Measurements from ENCODE around the gene COL13A1.

The COL13A1 gene

GRCh38 chr10:69951658-69952057 is 150.0 kb downstream of the COL13A1 start:
- H3K27me3 ChIP-seq (ENCODE audit: control insufficient read depth, insufficient read depth, low read length) = peaks cover 11% of the 10 kb centered on the region; the same call in 1 of the 2 replicates
- H3K4me1 ChIP-seq (ENCODE audit: control insufficient read depth, insufficient read depth, low read length) = peaks cover 15% of the 10 kb centered on the region
- no peak overlapping the region for H3K27ac ChIP-seq (ENCODE audit: low read depth, low read length)
- H3K4me3 ChIP-seq (ENCODE audit: low read depth, low read length) = no peak overlapping the region
- no peak overlapping the region for H3K9ac ChIP-seq (ENCODE audit: low read depth, low read length)
- no peaks in the 10 kb centered on the region for H3K9me3 ChIP-seq (ENCODE audit: control insufficient read depth, insufficient read depth, low read length)
- no peaks in the 10 kb centered on the region for H3K36me3 ChIP-seq (ENCODE audit: control insufficient read depth, insufficient read depth, low read length)

- Histone ChIP-seq H3K4me3 (ENCODE audit: low read depth, low read length) (peak overlapping the region; percentile 23; the same call in 1 of the 2 replicates), H3K36me3 (ENCODE audit: control insufficient read depth, insufficient read depth, low read length) (no peaks in the 10 kb centered on the region), H3K9me3 (ENCODE audit: control insufficient read depth, insufficient read depth, low read length) (no peaks in the 10 kb centered on the region), H3K27me3 (ENCODE audit: control insufficient read depth, insufficient read depth, low read length) (peaks cover 11% of the 10 kb centered on the region; the same call in 1 of the 2 replicates), H3K9ac (ENCODE audit: low read depth, low read length) (no peak overlapping the region), H3K4me1 (ENCODE audit: control insufficient read depth, insufficient read depth, low read length) (peaks cover 15% of the 10 kb centered on the region), H3K27ac (ENCODE audit: low read depth, low read length) (peak overlapping the region; percentile 73)
Measured at GRCh38 chr10:69952069-69952800, 150.5 kb downstream of the COL13A1 start.

GRCh38 chr10:69952821-69953221 is 151.1 kb downstream of the COL13A1 start:
- peaks cover 15% of the 10 kb centered on the region for H3K4me1 ChIP-seq (ENCODE audit: control insufficient read depth, insufficient read depth, low read length)
- H3K9ac ChIP-seq (ENCODE audit: low read depth, low read length) = no peak overlapping the region
- peaks cover 12% of the 10 kb centered on the region; the same call in 1 of the 2 replicates for H3K27me3 ChIP-seq (ENCODE audit: control insufficient read depth, insufficient read depth, low read length)
- no peaks in the 10 kb centered on the region for H3K9me3 ChIP-seq (ENCODE audit: control insufficient read depth, insufficient read depth, low read length)
- no peaks in the 10 kb centered on the region for H3K36me3 ChIP-seq (ENCODE audit: control insufficient read depth, insufficient read depth, low read length)
- H3K27ac ChIP-seq (ENCODE audit: low read depth, low read length) = peak overlapping the region; percentile 73
- H3K4me3 ChIP-seq (ENCODE audit: low read depth, low read length) = no peak overlapping the region

GRCh38 chr10:69953851-69954250 is 152.1 kb downstream of the COL13A1 start:
- Histone ChIP-seq H3K27me3 (ENCODE audit: control insufficient read depth, insufficient read depth, low read length) (peaks cover 17% of the 10 kb centered on the region; the same call in 1 of the 2 replicates), H3K9ac (ENCODE audit: low read depth, low read length) (no peak overlapping the region), H3K4me3 (ENCODE audit: low read depth, low read length) (no peak overlapping the region), H3K9me3 (ENCODE audit: control insufficient read depth, insufficient read depth, low read length) (no peaks in the 10 kb centered on the region), H3K27ac (ENCODE audit: low read depth, low read length) (no peak overlapping the region), H3K36me3 (ENCODE audit: control insufficient read depth, insufficient read depth, low read length) (no peaks in the 10 kb centered on the region), H3K4me1 (ENCODE audit: control insufficient read depth, insufficient read depth, low read length) (peaks cover 15% of the 10 kb centered on the region)

GRCh38 chr10:69955211-69955805 is 153.6 kb downstream of the COL13A1 start:
- Histone ChIP-seq H3K27me3 (ENCODE audit: control insufficient read depth, insufficient read depth, low read length) (peaks cover 17% of the 10 kb centered on the region; the same call in 1 of the 2 replicates), H3K27ac (ENCODE audit: low read depth, low read length) (no peak overlapping the region), H3K36me3 (ENCODE audit: control insufficient read depth, insufficient read depth, low read length) (no peaks in the 10 kb centered on the region), H3K9me3 (ENCODE audit: control insufficient read depth, insufficient read depth, low read length) (no peaks in the 10 kb centered on the region), H3K4me3 (ENCODE audit: low read depth, low read length) (no peak overlapping the region), H3K9ac (ENCODE audit: low read depth, low read length) (no peak overlapping the region), H3K4me1 (ENCODE audit: control insufficient read depth, insufficient read depth, low read length) (peaks cover 15% of the 10 kb centered on the region)

- no peak overlapping the region for H3K27ac ChIP-seq (ENCODE audit: low read depth, low read length)
- H3K27me3 ChIP-seq (ENCODE audit: control insufficient read depth, insufficient read depth, low read length) = peaks cover 17% of the 10 kb centered on the region; the same call in 1 of the 2 replicates
- no peak overlapping the region for H3K9ac ChIP-seq (ENCODE audit: low read depth, low read length)
- peaks cover 15% of the 10 kb centered on the region for H3K4me1 ChIP-seq (ENCODE audit: control insufficient read depth, insufficient read depth, low read length)
- no peak overlapping the region for H3K4me3 ChIP-seq (ENCODE audit: low read depth, low read length)
- H3K36me3 ChIP-seq (ENCODE audit: control insufficient read depth, insufficient read depth, low read length) = no peaks in the 10 kb centered on the region
- no peaks in the 10 kb centered on the region for H3K9me3 ChIP-seq (ENCODE audit: control insufficient read depth, insufficient read depth, low read length)
Measured at GRCh38 chr10:69955897-69956740, 154.4 kb downstream of the COL13A1 start.

GRCh38 chr10:69956741-69957230 is 155.1 kb downstream of the COL13A1 start:
- Histone ChIP-seq H3K9me3 (ENCODE audit: control insufficient read depth, insufficient read depth, low read length) (no peaks in the 10 kb centered on the region), H3K4me3 (ENCODE audit: low read depth, low read length) (no peak overlapping the region), H3K27ac (ENCODE audit: low read depth, low read length) (no peak overlapping the region), H3K36me3 (ENCODE audit: control insufficient read depth, insufficient read depth, low read length) (no peaks in the 10 kb centered on the region), H3K27me3 (ENCODE audit: control insufficient read depth, insufficient read depth, low read length) (peaks cover 17% of the 10 kb centered on the region; the same call in 1 of the 2 replicates), H3K4me1 (ENCODE audit: control insufficient read depth, insufficient read depth, low read length) (peaks cover 15% of the 10 kb centered on the region), H3K9ac (ENCODE audit: low read depth, low read length) (no peak overlapping the region)

GRCh38 chr10:69957241-69957885 is 155.7 kb downstream of the COL13A1 start:
- Histone ChIP-seq H3K27ac (ENCODE audit: low read depth, low read length) (no peak overlapping the region), H3K9ac (ENCODE audit: low read depth, low read length) (no peak overlapping the region), H3K36me3 (ENCODE audit: control insufficient read depth, insufficient read depth, low read length) (no peaks in the 10 kb centered on the region)

GRCh38 chr10:69957886-69958555 is 156.3 kb downstream of the COL13A1 start:
- Histone ChIP-seq H3K9me3 (ENCODE audit: control insufficient read depth, insufficient read depth, low read length) (no peaks in the 10 kb centered on the region), H3K36me3 (ENCODE audit: control insufficient read depth, insufficient read depth, low read length) (no peaks in the 10 kb centered on the region), H3K4me1 (ENCODE audit: control insufficient read depth, insufficient read depth, low read length) (peaks cover 4% of the 10 kb centered on the region), H3K9ac (ENCODE audit: low read depth, low read length) (no peak overlapping the region), H3K27ac (ENCODE audit: low read depth, low read length) (no peak overlapping the region), H3K27me3 (ENCODE audit: control insufficient read depth, insufficient read depth, low read length) (peaks cover 17% of the 10 kb centered on the region; the same call in 1 of the 2 replicates), H3K4me3 (ENCODE audit: low read depth, low read length) (no peak overlapping the region)

More at GRCh38 chr10:69957241-69957885, 155.7 kb downstream of the COL13A1 start:
- Histone ChIP-seq H3K4me3 (ENCODE audit: low read depth, low read length) (no peak overlapping the region), H3K9me3 (ENCODE audit: control insufficient read depth, insufficient read depth, low read length) (no peaks in the 10 kb centered on the region), H3K4me1 (ENCODE audit: control insufficient read depth, insufficient read depth, low read length) (peaks cover 9% of the 10 kb centered on the region), H3K27me3 (ENCODE audit: control insufficient read depth, insufficient read depth, low read length) (peaks cover 17% of the 10 kb centered on the region; the same call in 1 of the 2 replicates)

GRCh38 chr10:69958556-69958902 is 156.8 kb downstream of the COL13A1 start:
- Histone ChIP-seq H3K36me3 (ENCODE audit: control insufficient read depth, insufficient read depth, low read length) (no peaks in the 10 kb centered on the region), H3K4me3 (ENCODE audit: low read depth, low read length) (no peak overlapping the region), H3K9me3 (ENCODE audit: control insufficient read depth, insufficient read depth, low read length) (no peaks in the 10 kb centered on the region), H3K27ac (ENCODE audit: low read depth, low read length) (no peak overlapping the region), H3K9ac (ENCODE audit: low read depth, low read length) (no peak overlapping the region), H3K4me1 (ENCODE audit: control insufficient read depth, insufficient read depth, low read length) (no peaks in the 10 kb centered on the region; the same call in 1 of the 2 replicates), H3K27me3 (ENCODE audit: control insufficient read depth, insufficient read depth, low read length) (peaks cover 14% of the 10 kb centered on the region; the same call in 1 of the 2 replicates)
